Fibroblast of lung (primary cell): Measurements from ENCODE around the gene EEIG1. TPM values are rescaled to one million over a fixed set of nuclear protein-coding genes. Genes with fewer than 3 reads are reported as not detected.

Experiments used
- DNase-seq, 2 donors: peaks; one replicate each; pipeline versions ENCODE4 v3.0.0 to v3.0.0-alpha.2; 2010; ENCODE audit warnings: low read depth in 2 of 2
- H2AFZ ChIP-seq: 2 replicates; pipeline ENCODE4 v1.5.1; 2012; ENCODE audit warnings: low read length, control low read depth, inconsistent platforms
- H3K27ac ChIP-seq: 2 replicates; pipeline ENCODE4 v1.5.1; 2011; ENCODE audit warnings: low read length, control low read depth; ENCODE audit not compliant: insufficient read depth
- H3K27me3 ChIP-seq: 2 replicates; pipeline ENCODE4 v1.5.1; 2011; ENCODE audit warnings: mild to moderate bottlenecking, low read length; ENCODE audit not compliant: control insufficient read depth, insufficient read depth
- H3K36me3 ChIP-seq: 2 replicates; pipeline ENCODE4 v1.5.1; 2011; ENCODE audit warnings: low read length; ENCODE audit not compliant: control insufficient read depth, insufficient read depth
- H3K4me1 ChIP-seq: 2 replicates; pipeline ENCODE4 v1.5.1; 2011; ENCODE audit warnings: low read length; ENCODE audit not compliant: control insufficient read depth, insufficient read depth; ENCODE audit errors: extremely low read depth
- H3K4me2 ChIP-seq: 2 replicates; pipeline ENCODE4 v1.5.1; 2011; ENCODE audit warnings: low read length, control low read depth; ENCODE audit not compliant: insufficient read depth; ENCODE audit errors: extremely low read depth
- H3K4me3 ChIP-seq, 4 experiments: fragments of 200-600 bp in 1 of 4; sonication (generic) in 1 of 4; replicated peaks in 1 of 4; 2 replicates each; pipeline ENCODE4 v1.5.1; 2011 to 2016; ENCODE audit warnings: low read length in 4 of 4, low read depth in 3 of 4, mild to moderate bottlenecking in 3 of 4, control low read depth in 2 of 4, inconsistent platforms in 1 of 4, mixed read lengths in 1 of 4; ENCODE audit not compliant: insufficient read depth in 1 of 4; ENCODE audit errors: control extremely low read depth in 1 of 4
- H3K79me2 ChIP-seq: 2 replicates; pipeline ENCODE4 v1.5.1; 2012; ENCODE audit warnings: mild to moderate bottlenecking, low read length, inconsistent platforms; ENCODE audit not compliant: control insufficient read depth, insufficient read depth
- H3K9ac ChIP-seq: 2 replicates; pipeline ENCODE4 v1.5.1; 2011; ENCODE audit warnings: mild to moderate bottlenecking, low read length, control low read depth; ENCODE audit not compliant: insufficient read depth
- H3K9me3 ChIP-seq: 2 replicates; pipeline ENCODE4 v1.5.1; 2012; ENCODE audit warnings: low read depth, low read length; ENCODE audit not compliant: control insufficient read depth, insufficient read depth
- H4K20me1 ChIP-seq: 2 replicates; pipeline ENCODE4 v1.5.1; 2011; ENCODE audit warnings: low read length; ENCODE audit not compliant: control insufficient read depth, insufficient read depth; ENCODE audit errors: extremely low read depth
- EZH2 ChIP-seq: IDR thresholded peaks from 2 replicates; pipeline ENCODE4 v1.5.1; 2012; ENCODE audit warnings: low read length, control low read depth, mild to moderate bottlenecking; ENCODE audit errors: missing control alignments
- polyA plus RNA-seq, 2 donors: library from polyadenylated mRNA; depleted of rRNA in 1 of 2; stranded (reverse) in 1 of 2; unstranded in 1 of 2; fragments of >200 nt; gene quantifications; 2 replicates each; pipeline ENCODE4 v1.2.1, GENCODE V29; 2011 to 2012; ENCODE audit warnings: missing spikeins in 1 of 2
- total RNA-seq: library from RNA; depleted of rRNA; stranded (reverse); fragments of >200 nt; gene quantifications from 2 replicates; pipeline ENCODE4 v1.2.1, GENCODE V29; 2014
- TF ChIP-seq, protein P1 (sequence below), 2 donors: IDR thresholded peaks in 1 of 2; conservative IDR thresholded peaks in 1 of 2; 1 replicate in 1 of 2; 2 replicates in 1 of 2; pipeline ENCODE4 v1.5.1; 2011 to 2012; ENCODE audit warnings: low read length in 2 of 2, control low read depth in 1 of 2, inconsistent platforms in 1 of 2, low read depth in 1 of 2, mild to moderate bottlenecking in 1 of 2

Gene EEIG1
- total and polyA plus RNA-seq, 2 donors (not counting 1 experiment from before 2014, with no cell fraction given), result 12.8 to 13.2 TPM

DNA sequence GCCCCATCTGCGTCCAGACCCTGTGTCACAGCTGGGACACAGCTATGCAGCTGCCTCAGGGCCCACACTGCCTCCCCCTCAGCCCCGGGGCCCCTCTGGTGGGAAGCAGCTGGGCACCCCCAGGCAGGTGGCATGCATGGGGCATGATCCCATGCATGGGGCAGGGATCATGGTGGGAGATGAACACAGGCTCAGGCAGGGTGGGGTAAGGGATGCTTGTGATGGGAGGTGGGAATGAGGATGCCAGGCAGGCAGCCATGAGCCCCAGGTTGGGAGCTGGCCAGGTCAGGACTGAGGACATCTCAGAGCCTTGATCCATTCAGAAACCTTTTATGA lies 19.7 kb downstream of the EEIG1 start:
- Histone ChIP-seq H3K4me3 (no peak overlapping the region), H3K79me2 (peaks cover 8% of the 10 kb centered on the region), H2AFZ (no peak overlapping the region), H3K27ac (no peak overlapping the region), H3K9ac (no peak overlapping the region), H3K36me3 (no peaks in the 10 kb centered on the region), H3K9me3 (no peaks in the 10 kb centered on the region), H3K27me3 (no peaks in the 10 kb centered on the region), H3K4me1 (peaks cover 12% of the 10 kb centered on the region), H4K20me1 (no peaks in the 10 kb centered on the region), H3K4me2 (no peak overlapping the region)
- no peak for TF ChIP-seq EZH2
- TF ChIP-seq, protein P1, sequence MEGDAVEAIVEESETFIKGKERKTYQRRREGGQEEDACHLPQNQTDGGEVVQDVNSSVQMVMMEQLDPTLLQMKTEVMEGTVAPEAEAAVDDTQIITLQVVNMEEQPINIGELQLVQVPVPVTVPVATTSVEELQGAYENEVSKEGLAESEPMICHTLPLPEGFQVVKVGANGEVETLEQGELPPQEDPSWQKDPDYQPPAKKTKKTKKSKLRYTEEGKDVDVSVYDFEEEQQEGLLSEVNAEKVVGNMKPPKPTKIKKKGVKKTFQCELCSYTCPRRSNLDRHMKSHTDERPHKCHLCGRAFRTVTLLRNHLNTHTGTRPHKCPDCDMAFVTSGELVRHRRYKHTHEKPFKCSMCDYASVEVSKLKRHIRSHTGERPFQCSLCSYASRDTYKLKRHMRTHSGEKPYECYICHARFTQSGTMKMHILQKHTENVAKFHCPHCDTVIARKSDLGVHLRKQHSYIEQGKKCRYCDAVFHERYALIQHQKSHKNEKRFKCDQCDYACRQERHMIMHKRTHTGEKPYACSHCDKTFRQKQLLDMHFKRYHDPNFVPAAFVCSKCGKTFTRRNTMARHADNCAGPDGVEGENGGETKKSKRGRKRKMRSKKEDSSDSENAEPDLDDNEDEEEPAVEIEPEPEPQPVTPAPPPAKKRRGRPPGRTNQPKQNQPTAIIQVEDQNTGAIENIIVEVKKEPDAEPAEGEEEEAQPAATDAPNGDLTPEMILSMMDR (conservative IDR thresholded peaks at IDR 0.05 in 1 of 2, IDR thresholded peaks at IDR 0.05 in 1 of 2; ENCODE audit: low read depth in 1 of 2, low read length in 2 of 2), result no peak
- no peak for DNase-seq

DNA sequence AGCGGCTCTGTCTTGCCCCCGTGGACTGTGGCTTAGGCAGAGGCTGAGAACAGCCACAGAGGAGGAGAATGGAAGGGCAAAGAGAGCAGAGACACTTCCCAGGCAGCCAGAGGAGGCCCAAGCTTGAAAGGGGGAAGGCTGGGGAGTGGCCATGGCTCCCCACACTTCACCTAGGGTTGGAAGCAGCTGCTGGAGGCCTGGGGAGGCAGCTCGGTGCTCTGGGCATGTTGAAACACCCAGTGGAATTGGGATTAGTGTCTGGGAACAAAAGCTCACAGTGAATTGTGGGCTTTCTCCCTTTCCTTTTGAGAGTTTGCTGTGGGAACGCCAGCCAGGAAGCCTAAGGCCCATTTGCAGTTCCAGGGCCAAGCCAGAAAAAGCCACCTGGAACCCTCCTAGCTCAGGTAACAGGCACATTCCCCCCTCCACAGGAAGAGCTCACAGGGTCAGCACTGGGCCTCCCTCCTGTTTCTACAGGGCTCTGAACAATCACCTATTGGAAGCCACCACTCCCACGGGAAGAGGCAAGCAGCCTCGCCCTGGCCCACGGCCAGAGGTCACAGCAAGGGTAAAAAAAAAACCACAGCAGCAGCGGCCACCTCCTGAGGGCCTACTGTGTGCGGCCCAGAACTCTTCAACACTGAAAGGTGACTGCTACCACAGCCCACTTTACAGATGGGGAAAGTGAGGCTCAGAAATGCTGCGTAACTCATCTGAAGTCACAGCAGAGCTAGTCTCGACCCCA lies 20.2 kb downstream of the EEIG1 start:
- peaks cover 8% of the 10 kb centered on the region for H3K4me1 ChIP-seq
- no peak overlapping the region for H3K27ac ChIP-seq
- H4K20me1 ChIP-seq, result no peaks in the 10 kb centered on the region
- H2AFZ ChIP-seq, result no peak overlapping the region
- H3K4me3 ChIP-seq, result no peak overlapping the region
- no peak overlapping the region for H3K4me2 ChIP-seq
- no peaks in the 10 kb centered on the region for H3K27me3 ChIP-seq
- TF ChIP-seq EZH2, result no peak
- TF ChIP-seq, protein P1 (conservative IDR thresholded peaks at IDR 0.05 in 1 of 2, IDR thresholded peaks at IDR 0.05 in 1 of 2; ENCODE audit: low read depth in 1 of 2, low read length in 2 of 2), result no peak
- no peaks in the 10 kb centered on the region for H3K9me3 ChIP-seq
- no peak for DNase-seq
- H3K9ac ChIP-seq, result no peak overlapping the region
- peaks cover 11% of the 10 kb centered on the region for H3K79me2 ChIP-seq
- H3K36me3 ChIP-seq, result no peaks in the 10 kb centered on the region

DNA sequence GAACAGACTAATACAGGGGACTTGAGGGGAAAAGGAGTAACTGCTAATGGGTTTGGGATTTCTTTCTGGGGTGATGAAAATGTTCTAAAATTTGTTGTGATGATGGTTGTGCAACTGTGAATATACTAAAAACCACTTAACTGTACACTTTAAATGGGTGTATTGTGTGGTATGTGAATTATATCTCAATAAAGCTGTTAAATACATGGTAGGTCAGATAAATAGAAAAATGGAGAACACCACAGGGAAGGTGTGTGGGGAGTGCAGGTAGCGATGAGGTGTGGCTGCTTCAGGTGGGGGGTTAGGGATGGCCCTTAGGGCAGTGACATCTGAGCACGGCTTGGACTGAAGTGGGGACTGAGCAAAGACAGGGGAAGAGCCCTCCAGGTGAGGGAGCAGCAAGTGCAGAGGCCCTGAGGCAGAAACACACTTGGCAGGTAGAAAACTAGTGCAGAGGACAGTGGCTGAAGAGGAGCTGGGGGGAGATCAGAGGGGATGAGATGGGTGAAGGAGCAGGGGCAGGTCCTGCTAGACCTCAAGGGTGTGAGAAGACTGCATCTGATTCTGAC lies 20.9 kb downstream of the EEIG1 start:
- H3K9ac ChIP-seq, result no peak overlapping the region
- no peak overlapping the region for H3K4me3 ChIP-seq
- no peaks in the 10 kb centered on the region for H3K9me3 ChIP-seq
- H3K4me2 ChIP-seq, result no peak overlapping the region
- H3K36me3 ChIP-seq, result no peaks in the 10 kb centered on the region
- no peak for DNase-seq
- peaks cover 11% of the 10 kb centered on the region for H3K79me2 ChIP-seq
- H3K27me3 ChIP-seq, result no peaks in the 10 kb centered on the region
- no peak overlapping the region for H2AFZ ChIP-seq
- H3K4me1 ChIP-seq, result peaks cover 4% of the 10 kb centered on the region
- TF ChIP-seq, protein P1 (conservative IDR thresholded peaks at IDR 0.05 in 1 of 2, IDR thresholded peaks at IDR 0.05 in 1 of 2; ENCODE audit: low read depth in 1 of 2, low read length in 2 of 2), result no peak
- no peak for TF ChIP-seq EZH2
- H3K27ac ChIP-seq, result no peak overlapping the region
- no peaks in the 10 kb centered on the region for H4K20me1 ChIP-seq
